Liver (tissue), 9 donors: ENCODE results near the gene SIRT7. TPM values are rescaled to one million over a fixed set of nuclear protein-coding genes. Genes with fewer than 3 reads are reported as not detected.

Experiments
- DNase-seq: peaks from one replicate; pipeline ENCODE4 v3.0.0-alpha.2; 2017; ENCODE audit warnings: low spot score
- H3K27ac ChIP-seq, 2 donors: one replicate each; pipeline ENCODE4 v1.7.0; 2013; ENCODE audit warnings: inconsistent platforms in 2 of 2, low read length in 2 of 2, control low read depth in 1 of 2, low read depth in 1 of 2, mild to moderate bottlenecking in 1 of 2
- H3K27me3 ChIP-seq, 4 donors: one replicate each; pipeline versions ENCODE4 v1.6.1 to v1.7.0; 2013; ENCODE audit warnings: low read length in 3 of 4, inconsistent platforms in 1 of 4, mild to moderate bottlenecking in 1 of 4, moderate library complexity in 1 of 4; ENCODE audit not compliant: control insufficient read depth in 4 of 4, insufficient read depth in 4 of 4
- H3K36me3 ChIP-seq, 4 donors: one replicate each; pipeline versions ENCODE4 v1.6.1 to v1.7.0; 2013; ENCODE audit warnings: low read length in 3 of 4, mild to moderate bottlenecking in 3 of 4, low read depth in 1 of 4, moderate library complexity in 1 of 4; ENCODE audit not compliant: control insufficient read depth in 4 of 4, insufficient read depth in 3 of 4
- H3K4me1 ChIP-seq, 4 donors: one replicate each; pipeline versions ENCODE4 v1.6.1 to v1.7.0; 2013; ENCODE audit warnings: low read length in 3 of 4, mild to moderate bottlenecking in 3 of 4, moderate library complexity in 1 of 4; ENCODE audit not compliant: control insufficient read depth in 4 of 4, insufficient read depth in 4 of 4
- H3K4me3 ChIP-seq, 3 donors: one replicate each; pipeline versions ENCODE4 v1.6.1 to v1.7.0; 2013; ENCODE audit warnings: low read length in 3 of 3, control low read depth in 1 of 3, low read depth in 1 of 3, mild to moderate bottlenecking in 1 of 3
- H3K9ac ChIP-seq, 2 donors: one replicate each; pipeline ENCODE4 v1.7.0; 2013; ENCODE audit warnings: low read length in 2 of 2, mild to moderate bottlenecking in 2 of 2, moderate library complexity in 2 of 2, control low read depth in 1 of 2, low read depth in 1 of 2
- H3K9me3 ChIP-seq, 4 donors: one replicate each; pipeline versions ENCODE4 v1.6.1 to v1.7.0; 2013; ENCODE audit warnings: low read length in 3 of 4; ENCODE audit not compliant: control insufficient read depth in 4 of 4
- EGR1 ChIP-seq, 2 donors: IDR thresholded peaks; 2 replicates each; pipeline ENCODE4 v1.6.1; 2016 to 2018; ENCODE audit warnings: antibody characterized with exemption in 2 of 2, low read depth in 2 of 2
- FOXA1 ChIP-seq: IDR thresholded peaks from 2 replicates; pipeline ENCODE4 v1.6.1; 2016; ENCODE audit warnings: antibody characterized with exemption
- FOXA2 ChIP-seq: IDR thresholded peaks from 2 replicates; pipeline ENCODE4 v1.6.1; 2016; ENCODE audit warnings: antibody characterized with exemption
- GABPA ChIP-seq, 2 donors: IDR thresholded peaks in 1 of 2; conservative IDR thresholded peaks in 1 of 2; 2 replicates each; pipeline ENCODE4 v1.6.1; 2016; ENCODE audit warnings: antibody characterized with exemption in 2 of 2, mild to moderate bottlenecking in 1 of 2, moderate library complexity in 1 of 2
- HNF4A ChIP-seq, 2 donors: conservative IDR thresholded peaks; 2 replicates each; pipeline ENCODE4 v1.6.1; 2016; ENCODE audit warnings: antibody characterized with exemption in 2 of 2, mild to moderate bottlenecking in 2 of 2
- HNF4G ChIP-seq: IDR thresholded peaks from 2 replicates; pipeline ENCODE4 v1.6.1; 2016; ENCODE audit warnings: antibody characterized with exemption
- JUND ChIP-seq, 2 donors: IDR thresholded peaks; 2 replicates each; pipeline ENCODE4 v1.6.1; 2016; ENCODE audit warnings: antibody characterized with exemption in 2 of 2
- NR2F2 ChIP-seq: IDR thresholded peaks from 2 replicates; pipeline ENCODE4 v1.6.1; 2016; ENCODE audit warnings: antibody characterized with exemption
- RAD21 ChIP-seq, 2 donors: IDR thresholded peaks; 2 replicates each; pipeline ENCODE4 v1.6.1; 2016; ENCODE audit warnings: antibody characterized with exemption in 2 of 2, mild to moderate bottlenecking in 2 of 2
- RXRA ChIP-seq, 2 donors: IDR thresholded peaks; 2 replicates each; pipeline ENCODE4 v1.6.1; 2017 to 2018; ENCODE audit warnings: antibody characterized with exemption in 2 of 2, mild to moderate bottlenecking in 1 of 2
- SP1 ChIP-seq: IDR thresholded peaks from 2 replicates; pipeline ENCODE4 v1.6.1; 2018; ENCODE audit warnings: antibody characterized with exemption, mild to moderate bottlenecking
- TAF1 ChIP-seq: conservative IDR thresholded peaks from 2 replicates; pipeline ENCODE4 v1.6.1; 2016; ENCODE audit warnings: antibody characterized with exemption, mild to moderate bottlenecking
- YY1 ChIP-seq: IDR thresholded peaks from 2 replicates; pipeline ENCODE4 v1.6.1; 2016; ENCODE audit warnings: antibody characterized with exemption, mild to moderate bottlenecking
- WGBS: extraction: QIAGEN DNeasy Blood & Tissue Kit; methylation state at CpG from one replicate; pipeline ENCODE4 v1.1.7; 2013; 5-methylcytosine and 5-hydroxymethylcytosine counted together
- polyA plus RNA-seq, 2 donors: library from polyadenylated mRNA; stranded (reverse) in 1 of 2; unstranded in 1 of 2; fragments of 200-250 nt in 1 of 2; fragments of >200 nt in 1 of 2; fragmentation: Nextera tagmentation in 1 of 2; extraction: Ambion mirVana in 1 of 2; gene quantifications; one replicate each; pipeline versions ENCODE4 v1.2.1 to v1.2.3, GENCODE V29; 2013 to 2015
- total RNA-seq, 2 donors: library from RNA; depleted of rRNA; stranded (reverse); fragments of >200 nt; gene quantifications; one replicate each; pipeline ENCODE4 v1.2.3, GENCODE V29; 2014
- TF ChIP-seq, protein P1 (sequence below): fragments of 150-350 bp; IDR thresholded peaks from 2 replicates; pipeline ENCODE4 v1.5.1; 2017; ENCODE audit warnings: improper control_type of control experiment, low read depth, low read length; ENCODE audit not compliant: missing input control
- TF ChIP-seq, protein P2 (sequence below): IDR thresholded peaks from 2 replicates; pipeline ENCODE4 v1.6.1; 2016; ENCODE audit warnings: antibody characterized with exemption
- TF ChIP-seq, protein P3 (sequence below): IDR thresholded peaks from 2 replicates; pipeline ENCODE4 v1.6.1; 2016; ENCODE audit warnings: antibody characterized with exemption, mild to moderate bottlenecking
- TF ChIP-seq, protein P4 (sequence below): IDR thresholded peaks from 2 replicates; pipeline ENCODE4 v1.6.1; 2016; ENCODE audit warnings: antibody characterized with exemption
- TF ChIP-seq, protein P5 (sequence below): IDR thresholded peaks from 2 replicates; pipeline ENCODE4 v1.6.1; 2016; ENCODE audit warnings: antibody characterized with exemption
- donor health status: healthy.
- donor health status: healthy.
- donor health status: healthy.
- donor health status: healthy.
- donor health status: healthy.

Gene SIRT7
- total and polyA plus RNA-seq, 4 donors = 7.1 to 16.5 (median 11.5) TPM

DNA sequence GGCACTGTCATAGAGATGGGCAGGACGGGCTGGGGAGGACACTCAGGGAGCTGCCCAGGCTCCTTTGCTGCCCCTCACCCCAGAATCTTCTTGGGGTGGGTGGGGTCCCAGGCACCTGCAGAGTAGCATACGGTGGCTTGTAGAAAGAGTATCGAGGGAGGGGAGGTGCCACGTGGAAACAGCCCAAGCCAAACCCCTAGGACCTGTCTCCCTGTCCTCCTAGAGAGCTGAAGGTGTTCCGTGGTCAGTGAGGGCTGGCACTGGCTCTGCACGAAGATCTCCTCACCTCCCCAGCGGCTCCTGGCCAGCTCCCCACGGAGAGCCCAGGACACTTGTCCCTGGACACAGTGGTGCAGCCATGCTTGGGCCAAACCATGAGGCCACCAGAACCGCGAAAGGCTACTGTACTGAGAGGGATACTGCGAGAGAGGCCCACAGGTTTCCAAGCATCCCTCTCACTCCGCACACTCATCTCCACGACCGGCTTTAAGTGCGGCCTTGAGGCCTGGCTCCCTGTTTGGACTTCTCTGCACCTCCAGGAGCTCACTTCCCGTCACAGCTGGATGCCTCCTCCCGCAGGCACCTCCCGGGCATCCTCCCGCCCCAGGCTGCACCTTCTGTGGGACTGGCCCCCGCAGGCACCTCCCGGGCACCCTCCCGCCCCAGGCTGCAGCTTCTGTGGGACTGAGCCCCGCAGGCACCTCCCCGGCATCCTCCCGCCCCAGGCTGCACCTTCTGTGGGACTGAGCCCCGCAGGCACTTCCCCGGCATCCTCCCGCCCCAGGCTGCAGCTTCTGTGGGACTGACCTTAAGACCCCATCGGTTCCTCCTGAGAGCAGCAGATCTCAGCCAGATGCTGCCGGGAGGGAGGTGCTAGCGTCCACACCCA, 11.5 kb upstream of the SIRT7 start:
- Histone ChIP-seq H3K9ac (no peak overlapping the region), H3K4me1 (peaks cover 18 to 47% (median 25%) of the 10 kb centered on the region in 4 donors), H3K27me3 (no peaks in the 10 kb centered on the region), H3K27ac (no peak overlapping the region), H3K36me3 (no peaks in the 10 kb centered on the region), H3K9me3 (no peaks in the 10 kb centered on the region), H3K4me3 (no peak overlapping the region)
- DNase-seq = no peak
- TF ChIP-seq FOXA2 (no peak), NR2F2 (no peak), EGR1 (IDR thresholded peaks at IDR 0.05; ENCODE audit: low read depth in 2 of 2) (no peak), RAD21 (IDR thresholded peaks at IDR 0.05) (no peak), GABPA (IDR thresholded peaks at IDR 0.05 in 1 of 2, conservative IDR thresholded peaks at IDR 0.05 in 1 of 2) (no peak), FOXA1 (no peak), SP1 (no peak), YY1 (no peak), RXRA (IDR thresholded peaks at IDR 0.05) (no peak), TAF1 (no peak), HNF4A (conservative IDR thresholded peaks at IDR 0.05) (no peak), HNF4G (no peak), JUND (IDR thresholded peaks at IDR 0.05) (no peak)
- TF ChIP-seq, protein P1, sequence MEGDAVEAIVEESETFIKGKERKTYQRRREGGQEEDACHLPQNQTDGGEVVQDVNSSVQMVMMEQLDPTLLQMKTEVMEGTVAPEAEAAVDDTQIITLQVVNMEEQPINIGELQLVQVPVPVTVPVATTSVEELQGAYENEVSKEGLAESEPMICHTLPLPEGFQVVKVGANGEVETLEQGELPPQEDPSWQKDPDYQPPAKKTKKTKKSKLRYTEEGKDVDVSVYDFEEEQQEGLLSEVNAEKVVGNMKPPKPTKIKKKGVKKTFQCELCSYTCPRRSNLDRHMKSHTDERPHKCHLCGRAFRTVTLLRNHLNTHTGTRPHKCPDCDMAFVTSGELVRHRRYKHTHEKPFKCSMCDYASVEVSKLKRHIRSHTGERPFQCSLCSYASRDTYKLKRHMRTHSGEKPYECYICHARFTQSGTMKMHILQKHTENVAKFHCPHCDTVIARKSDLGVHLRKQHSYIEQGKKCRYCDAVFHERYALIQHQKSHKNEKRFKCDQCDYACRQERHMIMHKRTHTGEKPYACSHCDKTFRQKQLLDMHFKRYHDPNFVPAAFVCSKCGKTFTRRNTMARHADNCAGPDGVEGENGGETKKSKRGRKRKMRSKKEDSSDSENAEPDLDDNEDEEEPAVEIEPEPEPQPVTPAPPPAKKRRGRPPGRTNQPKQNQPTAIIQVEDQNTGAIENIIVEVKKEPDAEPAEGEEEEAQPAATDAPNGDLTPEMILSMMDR = no peak
- TF ChIP-seq, protein P2, sequence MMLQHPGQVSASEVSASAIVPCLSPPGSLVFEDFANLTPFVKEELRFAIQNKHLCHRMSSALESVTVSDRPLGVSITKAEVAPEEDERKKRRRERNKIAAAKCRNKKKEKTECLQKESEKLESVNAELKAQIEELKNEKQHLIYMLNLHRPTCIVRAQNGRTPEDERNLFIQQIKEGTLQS = no peak
- TF ChIP-seq, protein P3, sequence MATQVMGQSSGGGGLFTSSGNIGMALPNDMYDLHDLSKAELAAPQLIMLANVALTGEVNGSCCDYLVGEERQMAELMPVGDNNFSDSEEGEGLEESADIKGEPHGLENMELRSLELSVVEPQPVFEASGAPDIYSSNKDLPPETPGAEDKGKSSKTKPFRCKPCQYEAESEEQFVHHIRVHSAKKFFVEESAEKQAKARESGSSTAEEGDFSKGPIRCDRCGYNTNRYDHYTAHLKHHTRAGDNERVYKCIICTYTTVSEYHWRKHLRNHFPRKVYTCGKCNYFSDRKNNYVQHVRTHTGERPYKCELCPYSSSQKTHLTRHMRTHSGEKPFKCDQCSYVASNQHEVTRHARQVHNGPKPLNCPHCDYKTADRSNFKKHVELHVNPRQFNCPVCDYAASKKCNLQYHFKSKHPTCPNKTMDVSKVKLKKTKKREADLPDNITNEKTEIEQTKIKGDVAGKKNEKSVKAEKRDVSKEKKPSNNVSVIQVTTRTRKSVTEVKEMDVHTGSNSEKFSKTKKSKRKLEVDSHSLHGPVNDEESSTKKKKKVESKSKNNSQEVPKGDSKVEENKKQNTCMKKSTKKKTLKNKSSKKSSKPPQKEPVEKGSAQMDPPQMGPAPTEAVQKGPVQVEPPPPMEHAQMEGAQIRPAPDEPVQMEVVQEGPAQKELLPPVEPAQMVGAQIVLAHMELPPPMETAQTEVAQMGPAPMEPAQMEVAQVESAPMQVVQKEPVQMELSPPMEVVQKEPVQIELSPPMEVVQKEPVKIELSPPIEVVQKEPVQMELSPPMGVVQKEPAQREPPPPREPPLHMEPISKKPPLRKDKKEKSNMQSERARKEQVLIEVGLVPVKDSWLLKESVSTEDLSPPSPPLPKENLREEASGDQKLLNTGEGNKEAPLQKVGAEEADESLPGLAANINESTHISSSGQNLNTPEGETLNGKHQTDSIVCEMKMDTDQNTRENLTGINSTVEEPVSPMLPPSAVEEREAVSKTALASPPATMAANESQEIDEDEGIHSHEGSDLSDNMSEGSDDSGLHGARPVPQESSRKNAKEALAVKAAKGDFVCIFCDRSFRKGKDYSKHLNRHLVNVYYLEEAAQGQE = no peak
- TF ChIP-seq, protein P4, sequence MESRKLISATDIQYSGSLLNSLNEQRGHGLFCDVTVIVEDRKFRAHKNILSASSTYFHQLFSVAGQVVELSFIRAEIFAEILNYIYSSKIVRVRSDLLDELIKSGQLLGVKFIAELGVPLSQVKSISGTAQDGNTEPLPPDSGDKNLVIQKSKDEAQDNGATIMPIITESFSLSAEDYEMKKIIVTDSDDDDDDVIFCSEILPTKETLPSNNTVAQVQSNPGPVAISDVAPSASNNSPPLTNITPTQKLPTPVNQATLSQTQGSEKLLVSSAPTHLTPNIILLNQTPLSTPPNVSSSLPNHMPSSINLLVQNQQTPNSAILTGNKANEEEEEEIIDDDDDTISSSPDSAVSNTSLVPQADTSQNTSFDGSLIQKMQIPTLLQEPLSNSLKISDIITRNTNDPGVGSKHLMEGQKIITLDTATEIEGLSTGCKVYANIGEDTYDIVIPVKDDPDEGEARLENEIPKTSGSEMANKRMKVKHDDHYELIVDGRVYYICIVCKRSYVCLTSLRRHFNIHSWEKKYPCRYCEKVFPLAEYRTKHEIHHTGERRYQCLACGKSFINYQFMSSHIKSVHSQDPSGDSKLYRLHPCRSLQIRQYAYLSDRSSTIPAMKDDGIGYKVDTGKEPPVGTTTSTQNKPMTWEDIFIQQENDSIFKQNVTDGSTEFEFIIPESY = no peak
- TF ChIP-seq, protein P5, sequence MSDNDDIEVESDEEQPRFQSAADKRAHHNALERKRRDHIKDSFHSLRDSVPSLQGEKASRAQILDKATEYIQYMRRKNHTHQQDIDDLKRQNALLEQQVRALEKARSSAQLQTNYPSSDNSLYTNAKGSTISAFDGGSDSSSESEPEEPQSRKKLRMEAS = no peak
- 87% methylated on average over 31 of the region's 31 CpGs for WGBS
